ENCODE measurements around the gene ADRB2.

ADRB2 gene

GRCh38 chr5:148807851-148808250 is 18.6 kb upstream of the ADRB2 start:
- peak overlapping the region; percentile 48 to 79 (median 76) for H3K27ac Mint-ChIP-seq
- H3K36me3 Mint-ChIP-seq (ENCODE audit: low read depth): no peaks in the 10 kb centered on the region
- H3K9me3 Mint-ChIP-seq: no peaks in the 10 kb centered on the region
- H3K27me3 Mint-ChIP-seq (ENCODE audit: low read depth): peaks cover 6% of the 10 kb centered on the region
- peaks cover 51% of the 10 kb centered on the region for H3K4me1 Mint-ChIP-seq
- TF ChIP-seq, protein P1, sequence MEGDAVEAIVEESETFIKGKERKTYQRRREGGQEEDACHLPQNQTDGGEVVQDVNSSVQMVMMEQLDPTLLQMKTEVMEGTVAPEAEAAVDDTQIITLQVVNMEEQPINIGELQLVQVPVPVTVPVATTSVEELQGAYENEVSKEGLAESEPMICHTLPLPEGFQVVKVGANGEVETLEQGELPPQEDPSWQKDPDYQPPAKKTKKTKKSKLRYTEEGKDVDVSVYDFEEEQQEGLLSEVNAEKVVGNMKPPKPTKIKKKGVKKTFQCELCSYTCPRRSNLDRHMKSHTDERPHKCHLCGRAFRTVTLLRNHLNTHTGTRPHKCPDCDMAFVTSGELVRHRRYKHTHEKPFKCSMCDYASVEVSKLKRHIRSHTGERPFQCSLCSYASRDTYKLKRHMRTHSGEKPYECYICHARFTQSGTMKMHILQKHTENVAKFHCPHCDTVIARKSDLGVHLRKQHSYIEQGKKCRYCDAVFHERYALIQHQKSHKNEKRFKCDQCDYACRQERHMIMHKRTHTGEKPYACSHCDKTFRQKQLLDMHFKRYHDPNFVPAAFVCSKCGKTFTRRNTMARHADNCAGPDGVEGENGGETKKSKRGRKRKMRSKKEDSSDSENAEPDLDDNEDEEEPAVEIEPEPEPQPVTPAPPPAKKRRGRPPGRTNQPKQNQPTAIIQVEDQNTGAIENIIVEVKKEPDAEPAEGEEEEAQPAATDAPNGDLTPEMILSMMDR (IDR thresholded peaks at IDR 0.05; ENCODE audit: unreplicated experiment in 3 of 3): no peak
- no peak overlapping the region for H3K4me3 Mint-ChIP-seq

- no peaks in the 10 kb centered on the region for H3K36me3 Mint-ChIP-seq (ENCODE audit: low read depth)
- peaks cover 51% of the 10 kb centered on the region for H3K4me1 Mint-ChIP-seq
- TF ChIP-seq, protein P1 (IDR thresholded peaks at IDR 0.05; ENCODE audit: unreplicated experiment in 3 of 3): no peak
- H3K27ac Mint-ChIP-seq: peak overlapping the region; percentile 48 to 79 (median 76)
- peaks cover 6% of the 10 kb centered on the region for H3K27me3 Mint-ChIP-seq (ENCODE audit: low read depth)
- no peak overlapping the region for H3K4me3 Mint-ChIP-seq
- H3K9me3 Mint-ChIP-seq: no peaks in the 10 kb centered on the region
Measured at GRCh38 chr5:148808864-148809642, 17.4 kb upstream of the ADRB2 start.

DNA sequence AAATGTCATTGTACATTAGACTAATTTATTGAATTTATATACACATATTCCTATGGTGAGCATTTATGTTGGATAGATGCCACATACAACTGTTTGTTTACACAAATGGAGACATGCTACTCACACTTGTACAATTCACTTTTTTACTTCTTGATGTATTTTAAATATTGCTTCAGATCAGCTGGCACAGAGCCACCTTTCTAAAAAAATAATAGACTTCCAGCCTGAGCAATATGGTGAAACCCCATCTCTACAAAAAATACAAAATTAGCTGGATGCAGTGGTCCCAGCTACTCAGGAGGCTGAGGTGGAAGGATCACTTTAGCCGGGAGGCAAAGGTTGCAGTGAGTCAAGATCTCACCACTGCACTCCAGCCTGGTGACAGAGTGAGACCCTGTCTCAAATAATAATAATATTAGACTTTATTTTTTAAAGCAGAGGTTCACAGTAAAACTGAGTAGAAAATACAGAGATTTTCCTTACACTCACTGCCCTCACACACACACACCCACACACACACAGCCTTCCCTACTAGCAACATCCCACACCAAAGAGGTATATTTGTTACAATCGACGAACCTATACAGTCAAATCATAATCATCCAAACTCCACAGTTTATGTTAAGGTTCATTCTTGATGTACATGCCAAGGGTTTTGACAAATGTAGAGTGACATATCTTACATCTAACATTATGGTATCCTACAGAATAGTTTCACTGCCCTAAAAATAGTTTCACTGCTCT is 16.5 kb upstream of the ADRB2 start:
- H3K36me3 Mint-ChIP-seq (ENCODE audit: low read depth): no peaks in the 10 kb centered on the region
- TF ChIP-seq, protein P1 (IDR thresholded peaks at IDR 0.05; ENCODE audit: unreplicated experiment in 3 of 3): no peak
- no peak overlapping the region for H3K4me3 Mint-ChIP-seq
- H3K4me1 Mint-ChIP-seq: peaks cover 51% of the 10 kb centered on the region
- peak overlapping the region; percentile 48 to 79 (median 76) for H3K27ac Mint-ChIP-seq
- no peaks in the 10 kb centered on the region for H3K9me3 Mint-ChIP-seq
- peaks cover 7% of the 10 kb centered on the region for H3K27me3 Mint-ChIP-seq (ENCODE audit: low read depth)

DNA sequence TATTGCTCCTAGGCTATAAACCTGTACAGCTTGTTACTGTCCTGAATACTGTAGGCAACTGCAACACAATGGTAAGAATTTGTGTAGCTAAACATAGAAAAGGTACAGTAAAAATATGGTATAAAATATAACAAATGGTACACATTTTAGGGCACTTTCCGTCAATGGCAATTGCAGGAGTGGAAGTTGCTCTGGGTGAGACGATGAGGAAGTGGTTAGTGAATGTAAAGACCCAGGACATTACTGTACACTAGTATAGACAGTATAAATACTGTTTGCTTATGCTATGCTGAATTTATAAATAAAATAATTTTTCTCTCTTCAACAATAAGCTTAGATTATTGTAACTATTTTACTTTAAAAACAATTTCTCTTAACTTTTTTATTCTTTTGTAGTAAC is 15.6 kb upstream of the ADRB2 start:
- no peaks in the 10 kb centered on the region for H3K36me3 Mint-ChIP-seq (ENCODE audit: low read depth)
- H3K27ac Mint-ChIP-seq: peak overlapping the region in 1 of 3 experiments; percentile 1
- peaks cover 49% of the 10 kb centered on the region for H3K4me1 Mint-ChIP-seq
- peaks cover 7% of the 10 kb centered on the region for H3K27me3 Mint-ChIP-seq (ENCODE audit: low read depth)
- TF ChIP-seq, protein P1 (IDR thresholded peaks at IDR 0.05; ENCODE audit: unreplicated experiment in 3 of 3): no peak
- no peak overlapping the region for H3K4me3 Mint-ChIP-seq
- no peaks in the 10 kb centered on the region for H3K9me3 Mint-ChIP-seq

DNA sequence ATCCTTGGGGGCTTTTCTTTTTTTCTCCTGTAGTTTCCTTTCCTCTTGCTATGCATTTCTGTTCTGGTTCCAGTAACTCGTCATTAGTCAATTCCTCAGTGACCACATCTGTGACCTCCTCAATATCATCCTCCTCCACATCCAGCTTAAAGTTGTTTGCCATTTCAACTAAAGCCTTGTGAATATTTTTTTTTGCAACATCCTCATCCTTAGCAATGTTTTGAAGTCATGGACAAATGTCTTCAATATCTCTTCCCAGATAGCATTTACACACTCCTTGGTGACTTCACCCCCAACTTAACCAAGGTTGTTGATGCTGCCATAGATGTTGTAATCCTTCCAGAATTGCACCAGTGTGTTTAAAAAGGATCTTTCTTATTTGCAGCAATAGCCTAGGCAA is 14.7 kb upstream of the ADRB2 start:
- Mint-ChIP-seq H3K27me3 (ENCODE audit: low read depth) (peaks cover 7% of the 10 kb centered on the region), H3K4me3 (no peak overlapping the region), H3K4me1 (peaks cover 48% of the 10 kb centered on the region), H3K27ac (peak overlapping the region in 2 of 3 experiments; percentile 2 to 22), H3K9me3 (no peaks in the 10 kb centered on the region), H3K36me3 (ENCODE audit: low read depth) (no peaks in the 10 kb centered on the region)
- TF ChIP-seq, protein P1 (IDR thresholded peaks at IDR 0.05; ENCODE audit: unreplicated experiment in 3 of 3): no peak
